BJ (cell line): ENCODE data around the gene SCO1. TPM values are rescaled to one million over a fixed set of nuclear protein-coding genes. Genes with fewer than 3 reads are reported as not detected.

Source experiments
- CTCF ChIA-PET: fragments of 350-600 bp; formaldehyde crosslinking; extraction: SDS; loops from one replicate; lab custom pipeline; 2021; ENCODE audit warnings: antibody characterized with exemption, inconsistent platforms; lab: Yijun Ruan, JAX
- POLR2A ChIA-PET: fragments of 300-600 bp; sonication (Branson Sonifier 250); formaldehyde crosslinking; extraction: SDS; loops from one replicate; lab custom pipeline; 2021; ENCODE audit warnings: antibody characterized with exemption; lab: Charles Lee
- DNase-seq: peaks from one replicate; pipeline ENCODE4 v3.0.0-alpha.2; 2011; ENCODE audit warnings: low read depth
- H3K27me3 ChIP-seq: 2 replicates; pipeline ENCODE4 v1.6.0; 2011; ENCODE audit warnings: low read length; ENCODE audit not compliant: control insufficient read depth, insufficient read depth
- H3K36me3 ChIP-seq: 2 replicates; pipeline ENCODE4 v1.5.1; 2011; ENCODE audit warnings: low read length; ENCODE audit not compliant: control insufficient read depth, insufficient read depth
- H3K4me3 ChIP-seq: 2 replicates; pipeline ENCODE4 v1.5.1; 2011; ENCODE audit warnings: low read depth, mild to moderate bottlenecking, control low read depth, low read length
- polyA plus RNA-seq: library from polyadenylated mRNA; depleted of rRNA; stranded (reverse); fragments of >200 nt; gene quantifications from 2 replicates; pipeline ENCODE4 v1.2.3, GENCODE V29; 2011
- TF ChIP-seq, protein P1 (sequence below): IDR thresholded peaks from 2 replicates; pipeline ENCODE4 v1.5.1; 2011; ENCODE audit warnings: low read depth, mild to moderate bottlenecking, control low read depth, inconsistent platforms, low read length, moderate library complexity; ENCODE audit not compliant: insufficient read depth

SCO1 gene
- polyA plus RNA-seq, 1 experiment, result 21.7 TPM

DNA sequence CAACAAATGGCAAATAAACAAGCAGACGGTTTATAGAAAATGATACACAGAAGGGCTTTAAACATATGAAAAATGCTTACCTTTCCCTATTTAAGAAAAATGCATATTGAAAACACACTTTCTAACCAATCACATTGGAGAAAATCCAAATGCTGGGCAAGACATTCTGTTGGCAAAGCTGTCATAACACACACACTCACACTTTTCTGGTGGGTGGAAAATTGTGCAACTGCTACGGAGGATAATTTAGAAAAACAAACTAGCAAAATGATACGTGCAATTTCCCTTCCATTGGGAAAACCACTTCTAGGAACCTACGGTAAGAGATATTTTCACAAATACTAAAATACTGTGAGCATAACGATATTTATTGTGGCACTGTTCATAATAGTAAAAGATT lies 30.4 kb downstream of the SCO1 start:
- Histone ChIP-seq H3K4me3 (no peak overlapping the region), H3K27me3 (no peaks in the 10 kb centered on the region), H3K36me3 (no peaks in the 10 kb centered on the region)
- ChIA-PET CTCF (interaction anchor here (1.6 to 4.4 kb wide), 2 partner anchors 20 to 178 kb away, joined by 3 to 19 read pairs; no protein-coding TSS in a partner anchor), POLR2A (no interaction called here)
- TF ChIP-seq, protein P1, sequence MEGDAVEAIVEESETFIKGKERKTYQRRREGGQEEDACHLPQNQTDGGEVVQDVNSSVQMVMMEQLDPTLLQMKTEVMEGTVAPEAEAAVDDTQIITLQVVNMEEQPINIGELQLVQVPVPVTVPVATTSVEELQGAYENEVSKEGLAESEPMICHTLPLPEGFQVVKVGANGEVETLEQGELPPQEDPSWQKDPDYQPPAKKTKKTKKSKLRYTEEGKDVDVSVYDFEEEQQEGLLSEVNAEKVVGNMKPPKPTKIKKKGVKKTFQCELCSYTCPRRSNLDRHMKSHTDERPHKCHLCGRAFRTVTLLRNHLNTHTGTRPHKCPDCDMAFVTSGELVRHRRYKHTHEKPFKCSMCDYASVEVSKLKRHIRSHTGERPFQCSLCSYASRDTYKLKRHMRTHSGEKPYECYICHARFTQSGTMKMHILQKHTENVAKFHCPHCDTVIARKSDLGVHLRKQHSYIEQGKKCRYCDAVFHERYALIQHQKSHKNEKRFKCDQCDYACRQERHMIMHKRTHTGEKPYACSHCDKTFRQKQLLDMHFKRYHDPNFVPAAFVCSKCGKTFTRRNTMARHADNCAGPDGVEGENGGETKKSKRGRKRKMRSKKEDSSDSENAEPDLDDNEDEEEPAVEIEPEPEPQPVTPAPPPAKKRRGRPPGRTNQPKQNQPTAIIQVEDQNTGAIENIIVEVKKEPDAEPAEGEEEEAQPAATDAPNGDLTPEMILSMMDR, result no peak
- no peak for DNase-seq

DNA sequence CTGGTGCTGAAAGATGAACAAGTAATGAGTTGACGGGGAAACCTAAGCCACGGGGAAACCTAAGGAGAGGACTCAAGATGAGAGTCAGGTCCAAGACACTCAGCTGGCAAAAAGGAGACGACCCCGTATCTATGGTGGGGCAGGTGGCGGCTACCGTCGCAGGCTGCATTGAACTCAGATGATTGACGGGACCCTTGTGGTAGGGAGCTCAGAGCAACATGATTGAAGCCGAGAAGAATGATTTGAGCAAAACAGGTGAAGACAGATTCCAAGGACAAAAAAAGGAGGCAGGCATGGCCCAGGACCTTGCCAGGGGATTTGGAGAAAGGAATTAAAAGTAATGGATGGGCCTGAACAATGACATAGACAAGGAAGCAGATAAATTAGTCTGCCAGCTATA lies 32.8 kb downstream of the SCO1 start:
- TF ChIP-seq, protein P1, result no peak
- H3K27me3 ChIP-seq, result no peaks in the 10 kb centered on the region
- ChIA-PET CTCF (interaction anchor here (1.0 to 4.4 kb wide), 4 partner anchors 8 to 19 kb away, joined by 3 to 19 read pairs (median 4); partner anchors contain the start of gene MYH3), POLR2A (no interaction called here)
- DNase-seq, result no peak
- no peak overlapping the region for H3K4me3 ChIP-seq
- no peaks in the 10 kb centered on the region for H3K36me3 ChIP-seq

DNA sequence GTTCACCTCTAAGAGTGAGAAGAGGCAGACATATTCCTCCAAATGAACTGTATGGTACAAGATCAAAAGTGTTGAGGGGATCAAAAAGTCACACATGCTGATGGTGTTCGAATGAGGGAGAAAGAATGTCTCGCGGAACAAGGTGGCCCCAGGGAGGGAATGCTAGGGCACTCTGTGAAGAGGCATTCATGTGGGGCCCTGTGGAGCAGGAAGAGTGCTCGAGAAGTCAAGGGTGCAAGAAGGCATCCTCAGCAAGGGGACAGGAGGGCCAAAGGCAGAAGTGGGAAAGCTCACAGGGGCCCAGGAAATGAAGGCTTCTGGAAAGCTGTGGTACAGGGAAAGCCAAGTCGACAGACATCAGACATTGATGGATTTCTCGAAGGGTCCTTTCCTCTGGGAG lies 34.1 kb downstream of the SCO1 start:
- Histone ChIP-seq H3K36me3 (no peaks in the 10 kb centered on the region), H3K4me3 (no peak overlapping the region), H3K27me3 (no peaks in the 10 kb centered on the region)
- CTCF ChIA-PET, result interaction anchor here (4.4 kb wide), 1 partner anchor 17 kb away, joined by 19 read pairs; no protein-coding TSS in a partner anchor
- TF ChIP-seq, protein P1, result no peak
- no peak for DNase-seq
- POLR2A ChIA-PET, result no interaction called here

DNA sequence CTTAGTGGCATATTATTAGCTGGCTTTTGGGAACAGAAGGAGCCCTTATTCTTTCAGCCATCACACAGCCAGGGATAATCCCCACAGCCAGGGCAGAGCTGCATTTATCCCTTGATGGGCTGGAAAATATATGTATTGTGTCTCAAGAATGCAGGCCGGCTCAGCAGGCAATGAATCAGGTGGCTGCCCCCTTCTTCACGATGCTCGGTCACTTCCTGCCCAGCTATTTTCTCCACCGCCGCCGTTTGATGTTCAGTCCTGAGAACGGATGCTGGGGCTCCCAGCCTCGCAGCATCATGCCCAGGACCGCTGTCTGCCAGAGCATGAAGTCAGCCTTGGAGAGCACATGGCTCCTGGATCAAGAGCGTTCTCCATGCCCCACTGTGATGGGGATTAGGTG lies 35.9 kb downstream of the SCO1 start:
- POLR2A ChIA-PET, result no interaction called here

DNA sequence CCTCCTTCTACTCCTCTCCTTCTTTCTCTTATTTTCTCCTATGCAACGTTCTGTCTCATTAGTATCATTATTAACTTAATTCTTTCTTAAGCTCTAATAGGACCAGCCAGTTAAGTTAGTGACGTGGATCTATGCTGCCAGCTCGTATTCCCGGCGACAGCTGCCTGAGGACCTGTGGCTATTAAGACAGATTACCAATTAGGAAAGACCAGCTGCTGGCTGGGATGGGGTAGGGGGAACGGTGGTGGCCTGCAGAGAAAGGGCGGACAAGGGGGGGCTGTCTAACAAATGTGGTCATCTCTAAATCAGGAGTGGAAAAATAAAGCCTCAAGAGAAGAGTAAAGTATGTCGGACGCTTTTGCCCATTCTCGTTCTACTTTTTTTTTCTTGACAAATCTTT lies 39.5 kb downstream of the SCO1 start:
- no peak for DNase-seq
- TF ChIP-seq, protein P1, result no peak
- ChIA-PET POLR2A (no interaction called here), CTCF (interaction anchor here (0.7 to 3.5 kb wide), 2 partner anchors 12 to 158 kb away, joined by 3 to 22 read pairs; no protein-coding TSS in a partner anchor)
- Histone ChIP-seq H3K36me3 (no peaks in the 10 kb centered on the region), H3K4me3 (no peak overlapping the region), H3K27me3 (no peaks in the 10 kb centered on the region)

More for the DNA sequence above, 35.9 kb downstream of the SCO1 start:
- Histone ChIP-seq H3K27me3 (no peaks in the 10 kb centered on the region), H3K36me3 (no peaks in the 10 kb centered on the region), H3K4me3 (no peak overlapping the region)
- CTCF ChIA-PET, result interaction anchor here (1.7 kb wide), 1 partner anchor 14 kb away, joined by 8 read pairs; no protein-coding TSS in a partner anchor
- no peak for DNase-seq
- TF ChIP-seq, protein P1, result no peak
